A549 (cell line): Measurements from ENCODE around the gene MRPL28. TPM values are rescaled to one million over a fixed set of nuclear protein-coding genes. Genes with fewer than 3 reads are reported as not detected.
"Not testable (repeated sequence)": the region's sequence is repeated elsewhere in the genome, so short reads cannot be mapped to it uniquely, and the experiment has no call there.

ENCODE experiments used
- ATAC-seq, 2 experiments: fragments of 200-7000 bp in 1 of 2; fragments of >200 bp in 1 of 2; cut with Nextera tagmentation in 1 of 2; cut with Tn5 transposase in 1 of 2; 3 replicates each; pipeline versions ENCODE4 v1.8.0 to v1.9.1; 2018 to 2020; ENCODE audit warnings: mild to moderate bottlenecking in 1 of 2, moderate library complexity in 1 of 2
- CTCF ChIA-PET: fragments of 300-600 bp; sonication (Branson Sonifier 250); formaldehyde crosslinking; extraction: SDS; loops from one replicate; lab custom pipeline; 2021; ENCODE audit warnings: antibody characterized with exemption, inconsistent platforms; lab: Yijun Ruan, JAX
- POLR2A ChIA-PET: fragments of 350-600 bp; formaldehyde crosslinking; extraction: SDS; loops from one replicate; lab custom pipeline; 2021; ENCODE audit warnings: antibody characterized with exemption, inconsistent platforms; lab: Yijun Ruan, JAX
- DNase-seq, 2 experiments: peaks; one replicate each; pipeline versions ENCODE4 v3.0.0 to v3.0.0-alpha.2; 2011 to 2016; ENCODE audit warnings: low read depth in 1 of 2, low spot score in 1 of 2
- FAIRE-seq: peaks from 2 replicates; lab custom pipeline; 2011; peaks lifted over from hg19 to GRCh38; lab: Jason Lieb, UNC
- H3K27ac ChIP-seq, 2 experiments: fragments of >200 bp; sonication (Bioruptor Twin); formaldehyde crosslinking; 3 replicates each; pipeline ENCODE4 v1.5.1; 2016 to 2017
- H3K4me1 ChIP-seq: fragments of >200 bp; sonication (Bioruptor Twin); formaldehyde crosslinking; 3 replicates; pipeline ENCODE4 v1.6.1; 2016
- H3K4me2 ChIP-seq: fragments of >200 bp; sonication (Bioruptor Twin); formaldehyde crosslinking; 3 replicates; pipeline ENCODE4 v1.6.1; 2016
- H3K4me3 ChIP-seq: fragments of >200 bp; sonication (Bioruptor Twin); formaldehyde crosslinking; 3 replicates; pipeline ENCODE4 v1.5.1; 2016
- H3K9me3 ChIP-seq: fragments of >200 bp; sonication (Bioruptor Twin); formaldehyde crosslinking; 3 replicates; pipeline ENCODE4 v1.6.1; 2016
- CHD2 ChIP-seq: fragments of 150-350 bp; IDR thresholded peaks from 2 replicates; pipeline ENCODE4 v1.6.1; 2014; ENCODE audit warnings: low read length; ENCODE audit not compliant: partially characterized antibody
- CTCF ChIP-seq: fragments of >200 bp; sonication (Bioruptor Twin); formaldehyde crosslinking; IDR thresholded peaks from 3 replicates; pipeline ENCODE4 v1.5.1; 2016
- ESRRA ChIP-seq: fragments of 150-350 bp; IDR thresholded peaks from 2 replicates; pipeline ENCODE4 v1.6.1; 2014; ENCODE audit warnings: mild to moderate bottlenecking, low read length, borderline replicate concordance
- FOSB ChIP-seq: fragments of 250-450 bp; sonication (Bioruptor Pico); IDR thresholded peaks from 2 replicates; pipeline ENCODE4 v1.5.0; 2020; ENCODE audit warnings: mild to moderate bottlenecking, moderate library complexity
- KDM1A ChIP-seq: fragments of 200-600 bp; sonication (generic); IDR thresholded peaks from 2 replicates; pipeline ENCODE4 v1.6.1; 2016; ENCODE audit warnings: low read depth, mild to moderate bottlenecking
- MAX ChIP-seq: IDR thresholded peaks from 2 replicates; pipeline ENCODE4 v1.6.1; 2012
- NFE2L2 ChIP-seq: fragments of 150-350 bp; conservative IDR thresholded peaks from 2 replicates; pipeline ENCODE4 v1.6.1; 2014; ENCODE audit warnings: low read length
- NPAS2 ChIP-seq: fragments of 250-450 bp; sonication (Bioruptor Pico); IDR thresholded peaks from 2 replicates; pipeline ENCODE4 v1.8.0; 2022; ENCODE audit warnings: mild to moderate bottlenecking, moderate library complexity, borderline replicate concordance
- PBX3 ChIP-seq: IDR thresholded peaks from 2 replicates; pipeline ENCODE4 v1.6.1; 2012
- POLR2AphosphoS2 ChIP-seq: conservative IDR thresholded peaks from 2 replicates; pipeline ENCODE4 v1.6.1; 2012; ENCODE audit warnings: low read length, improper control_type of control experiment, inconsistent platforms
- RCOR1 ChIP-seq: fragments of 150-350 bp; IDR thresholded peaks from 2 replicates; pipeline ENCODE4 v1.6.1; 2014; ENCODE audit warnings: antibody characterized with exemption, low read length, low read depth
- RFX5 ChIP-seq: fragments of 450-650 bp; IDR thresholded peaks from 2 replicates; pipeline ENCODE4 v1.7.1; 2014; ENCODE audit warnings: antibody characterized with exemption, mild to moderate bottlenecking, moderate library complexity
- RNF2 ChIP-seq: fragments of 200-600 bp; sonication (generic); IDR thresholded peaks from 2 replicates; pipeline ENCODE4 v1.6.1; 2016; ENCODE audit warnings: low read depth, mild to moderate bottlenecking, antibody characterized with exemption, moderate library complexity, borderline replicate concordance
- SREBF2 ChIP-seq: fragments of 450-650 bp; IDR thresholded peaks from 2 replicates; pipeline ENCODE4 v1.6.1; 2014; ENCODE audit warnings: mild to moderate bottlenecking, moderate library complexity
- ZNF302 ChIP-seq: fragments of 250-450 bp; sonication (Bioruptor Pico); IDR thresholded peaks from 2 replicates; pipeline ENCODE4 v1.9.0; 2021; ENCODE audit warnings: inconsistent platforms, mild to moderate bottlenecking, moderate library complexity
- ZSCAN20 ChIP-seq: fragments of 250-450 bp; sonication (Bioruptor Pico); IDR thresholded peaks from 2 replicates; pipeline ENCODE4 v1.8.0; 2022; ENCODE audit warnings: mild to moderate bottlenecking, moderate library complexity
- WGBS: methylation state at CpG from one replicate; pipeline ENCODE4 v1.1.6; 2017; ENCODE audit errors: missing lambda C conversion rate; 5-methylcytosine and 5-hydroxymethylcytosine counted together
- polyA plus RNA-seq, 4 experiments: library from polyadenylated mRNA; depleted of rRNA in 3 of 4; stranded (reverse); fragments of >200 nt; fragmentation: RNase III in 1 of 4; extraction: RNeasy Plus Mini Kit Qiagen cat#74134 plus additional on column Dnase treatment in 1 of 4; gene quantifications; 2 replicates in 3 of 4; 3 replicates in 1 of 4; pipeline ENCODE4 v1.2.3, GENCODE V29; 2011 to 2017

MRPL28 gene
- polyA plus RNA-seq, 2 of the 4 experiments (the other 2 are of a cell fraction) = 130 to 139 TPM

GRCh38 chr16:350203-350602 is 20.1 kb downstream of the MRPL28 start:
- Histone ChIP-seq H3K4me2 (no peak overlapping the region), H3K9me3 (no peaks in the 10 kb centered on the region), H3K27ac (no peak overlapping the region), H3K4me1 (peaks cover 16% of the 10 kb centered on the region; the same call in 2 of the 3 replicates), H3K4me3 (no peak overlapping the region)
- DNase-seq (no peak), ATAC-seq (no peak), FAIRE-seq (no peak)
- POLR2A ChIA-PET = no interaction called here
- CTCF ChIA-PET = interaction anchor here (0.6 to 12.6 kb wide), 6 partner anchors 14 to 243 kb away, joined by 3 to 76 read pairs (median 6); partner anchors contain the start of genes FAM234A and HBQ1
- WGBS = 82% methylated on average over 8 of the region's 8 CpGs
- TF ChIP-seq PBX3 = no peak
- no peak for TF ChIP-seq POLR2AphosphoS2
- TF ChIP-seq MAX = no peak
- TF ChIP-seq ESRRA = no peak
- TF ChIP-seq ZNF302 (CRISPR knock-in tag) = no peak

GRCh38 chr16:349211-349610 is 21.1 kb downstream of the MRPL28 start:
- Histone ChIP-seq H3K9me3 (no peaks in the 10 kb centered on the region), H3K4me2 (no peak overlapping the region), H3K4me1 (peaks cover 16% of the 10 kb centered on the region; the same call in 2 of the 3 replicates), H3K4me3 (no peak overlapping the region), H3K27ac (no peak overlapping the region)
- ChIA-PET CTCF (interaction anchor here (0.7 to 12.6 kb wide), 4 partner anchors 15 to 284 kb away, joined by 3 to 76 read pairs (median 6); no protein-coding TSS in a partner anchor), POLR2A (interaction anchor here (1.3 kb wide), 1 partner anchor 114 kb away, joined by 3 read pairs; no protein-coding TSS in a partner anchor)
- ATAC-seq = no peak
- 92% methylated on average over 7 of the region's 7 CpGs for WGBS
- TF ChIP-seq RFX5 = no peak
- no peak for DNase-seq
- no peak for FAIRE-seq

- 94% methylated on average over 10 of the region's 10 CpGs for WGBS
Measured at GRCh38 chr16:348495-348894, 21.8 kb downstream of the MRPL28 start.

GRCh38 chr16:347203-347602 is 23.1 kb downstream of the MRPL28 start:
- FAIRE-seq (no peak), ATAC-seq (no peak), DNase-seq (no peak)
- 88% methylated on average over 6 of the region's 6 CpGs for WGBS
- TF ChIP-seq FOSB (CRISPR knock-in tag) (no peak), RCOR1 (no peak), RNF2 (no peak), CHD2 (no peak), CTCF (no peak), NPAS2 (no peak), KDM1A (no peak), NFE2L2 (no peak), ZSCAN20 (CRISPR knock-in tag) (no peak), SREBF2 (no peak)
- CTCF ChIA-PET = interaction anchor here (0.7 to 12.6 kb wide), 4 partner anchors 17 to 240 kb away, joined by 3 to 76 read pairs (median 4); no protein-coding TSS in a partner anchor
- Histone ChIP-seq H3K4me3 (no peak overlapping the region), H3K4me2 (no peak overlapping the region), H3K27ac (no peak overlapping the region), H3K4me1 (peaks cover 13% of the 10 kb centered on the region; the same call in 2 of the 3 replicates), H3K9me3 (no peaks in the 10 kb centered on the region)
- POLR2A ChIA-PET = no interaction called here

More at GRCh38 chr16:348495-348894, 21.8 kb downstream of the MRPL28 start:
- not testable (repeated sequence) for H3K4me3 ChIP-seq, DNase-seq, ATAC-seq, H3K9me3 ChIP-seq, FAIRE-seq, H3K27ac ChIP-seq, H3K4me2 ChIP-seq
- ChIA-PET POLR2A (interaction anchor here (0.5 to 1.3 kb wide), 2 partner anchors 11 to 113 kb away, joined by 3 read pairs; no protein-coding TSS in a partner anchor), CTCF (interaction anchor here (1.0 to 12.6 kb wide), 3 partner anchors 16 to 283 kb away, joined by 5 to 76 read pairs (median 6); no protein-coding TSS in a partner anchor)
- peaks cover 15% of the 10 kb centered on the region; the same call in 2 of the 3 replicates for H3K4me1 ChIP-seq
